K562 (cell line): ENCODE data around the gene COL10A1.

Source experiments
- CEBPB ChIP-seq: fragments of 450-650 bp; IDR thresholded peaks from 2 replicates; pipeline ENCODE4 v1.6.1; 2016; ENCODE audit warnings: missing genetic modification characterization, missing compliant biosample characterization
- DEAF1 ChIP-seq: fragments of 450-650 bp; formaldehyde crosslinking; IDR thresholded peaks from 2 replicates; pipeline ENCODE4 v1.4.0; 2020; ENCODE audit warnings: mild to moderate bottlenecking, moderate library complexity
- EP300 ChIP-seq: IDR thresholded peaks from 2 replicates; pipeline ENCODE4 v1.6.1; 2012; ENCODE audit warnings: low read length, improper control_type of control experiment
- JUNB ChIP-seq: fragments of 450-650 bp; formaldehyde crosslinking; conservative IDR thresholded peaks from 2 replicates; pipeline ENCODE4 v1.4.0; 2020; ENCODE audit warnings: mild to moderate bottlenecking
- NCOR1 ChIP-seq: fragments of 450-650 bp; IDR thresholded peaks from 2 replicates; pipeline ENCODE4 v1.6.1; 2016; ENCODE audit warnings: mild to moderate bottlenecking, moderate library complexity
- SRSF1 ChIP-seq: fragments of 200-400 bp; formaldehyde crosslinking; IDR thresholded peaks from 2 replicates; pipeline ENCODE4 v1.6.1; 2017; ENCODE audit warnings: mild to moderate bottlenecking, low read depth, low read length, moderate library complexity
- YY1 ChIP-seq, 3 experiments: IDR thresholded peaks; 2 replicates each; pipeline ENCODE4 v1.6.1; 2011; ENCODE audit warnings: low read length in 2 of 3, mild to moderate bottlenecking in 2 of 3, moderate library complexity in 2 of 3, borderline replicate concordance in 1 of 3, control low read depth in 1 of 3, low read depth in 1 of 3; ENCODE audit not compliant: insufficient read depth in 3 of 3, insufficient replicate concordance in 2 of 3, control insufficient read depth in 1 of 3, insufficient read length in 1 of 3; ENCODE audit errors: extremely low read depth in 1 of 3
- TF ChIP-seq, protein P1 (sequence below): fragments of 450-650 bp; formaldehyde crosslinking; IDR thresholded peaks from 2 replicates; pipeline ENCODE4 v1.4.0; 2020; ENCODE audit warnings: mild to moderate bottlenecking
- TF ChIP-seq, protein P2 (sequence below), 3 experiments: IDR thresholded peaks in 2 of 3; conservative IDR thresholded peaks in 1 of 3; 2 replicates each; pipeline ENCODE4 v1.5.1; 2011 to 2012; ENCODE audit warnings: low read length in 3 of 3, mild to moderate bottlenecking in 3 of 3, control low read depth in 2 of 3, improper control_type of control experiment in 1 of 3, inconsistent platforms in 1 of 3, low read depth in 1 of 3, mixed read lengths in 1 of 3, moderate library complexity in 1 of 3; ENCODE audit not compliant: insufficient read depth in 2 of 3

DNA sequence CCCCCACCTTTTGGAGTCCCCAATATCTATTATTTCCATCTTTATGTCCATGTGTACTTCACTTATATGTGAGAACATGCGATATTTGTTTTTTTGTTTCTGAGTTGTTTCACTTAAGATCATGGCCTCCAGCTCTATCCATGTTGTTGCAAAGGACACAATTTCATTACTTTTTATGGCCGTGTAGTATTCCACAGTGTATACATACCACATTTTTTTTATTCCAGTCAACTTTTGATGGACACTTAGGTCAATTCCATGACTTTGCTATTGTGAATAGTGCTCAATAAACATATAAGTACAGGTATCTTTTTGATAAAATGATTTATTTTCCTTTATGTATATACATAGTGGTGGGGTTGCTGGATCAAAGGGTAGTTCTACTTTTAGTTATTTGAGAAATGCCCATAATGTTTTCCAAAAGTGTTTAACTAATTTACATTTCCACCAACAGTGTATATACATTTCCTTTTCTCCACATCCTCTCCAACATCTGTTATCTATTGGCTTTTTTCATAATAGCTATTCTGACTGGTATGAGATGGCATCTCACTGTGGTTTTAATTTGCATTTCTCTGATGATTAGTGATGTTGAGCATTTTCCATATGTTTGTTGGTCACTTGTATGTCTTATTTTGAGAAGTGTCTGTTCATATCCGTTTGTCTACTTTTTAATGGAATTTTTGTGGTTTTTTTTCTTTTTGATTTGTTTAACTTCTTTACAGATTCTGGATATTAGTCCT lies 34.0 kb upstream of the COL10A1 start:
- TF ChIP-seq YY1 (IDR thresholded peaks at IDR 0.05; ENCODE audit: borderline replicate concordance in 1 of 3, control insufficient read depth in 1 of 3, extremely low read depth in 1 of 3, insufficient read depth in 3 of 3, insufficient read length in 1 of 3, insufficient replicate concordance in 2 of 3, low read depth in 1 of 3, low read length in 2 of 3) (no peak), NCOR1 (no peak), JUNB (CRISPR knock-in tag) (no peak), CEBPB (tag) (no peak), EP300 (no peak), DEAF1 (no peak), SRSF1 (no peak)
- TF ChIP-seq, protein P1, sequence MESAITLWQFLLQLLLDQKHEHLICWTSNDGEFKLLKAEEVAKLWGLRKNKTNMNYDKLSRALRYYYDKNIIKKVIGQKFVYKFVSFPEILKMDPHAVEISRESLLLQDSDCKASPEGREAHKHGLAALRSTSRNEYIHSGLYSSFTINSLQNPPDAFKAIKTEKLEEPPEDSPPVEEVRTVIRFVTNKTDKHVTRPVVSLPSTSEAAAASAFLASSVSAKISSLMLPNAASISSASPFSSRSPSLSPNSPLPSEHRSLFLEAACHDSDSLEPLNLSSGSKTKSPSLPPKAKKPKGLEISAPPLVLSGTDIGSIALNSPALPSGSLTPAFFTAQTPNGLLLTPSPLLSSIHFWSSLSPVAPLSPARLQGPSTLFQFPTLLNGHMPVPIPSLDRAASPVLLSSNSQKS: no peak
- TF ChIP-seq, protein P2, sequence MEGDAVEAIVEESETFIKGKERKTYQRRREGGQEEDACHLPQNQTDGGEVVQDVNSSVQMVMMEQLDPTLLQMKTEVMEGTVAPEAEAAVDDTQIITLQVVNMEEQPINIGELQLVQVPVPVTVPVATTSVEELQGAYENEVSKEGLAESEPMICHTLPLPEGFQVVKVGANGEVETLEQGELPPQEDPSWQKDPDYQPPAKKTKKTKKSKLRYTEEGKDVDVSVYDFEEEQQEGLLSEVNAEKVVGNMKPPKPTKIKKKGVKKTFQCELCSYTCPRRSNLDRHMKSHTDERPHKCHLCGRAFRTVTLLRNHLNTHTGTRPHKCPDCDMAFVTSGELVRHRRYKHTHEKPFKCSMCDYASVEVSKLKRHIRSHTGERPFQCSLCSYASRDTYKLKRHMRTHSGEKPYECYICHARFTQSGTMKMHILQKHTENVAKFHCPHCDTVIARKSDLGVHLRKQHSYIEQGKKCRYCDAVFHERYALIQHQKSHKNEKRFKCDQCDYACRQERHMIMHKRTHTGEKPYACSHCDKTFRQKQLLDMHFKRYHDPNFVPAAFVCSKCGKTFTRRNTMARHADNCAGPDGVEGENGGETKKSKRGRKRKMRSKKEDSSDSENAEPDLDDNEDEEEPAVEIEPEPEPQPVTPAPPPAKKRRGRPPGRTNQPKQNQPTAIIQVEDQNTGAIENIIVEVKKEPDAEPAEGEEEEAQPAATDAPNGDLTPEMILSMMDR (IDR thresholded peaks at IDR 0.05 in 2 of 3, conservative IDR thresholded peaks at IDR 0.05 in 1 of 3; ENCODE audit: insufficient read depth in 2 of 3, low read depth in 1 of 3, low read length in 3 of 3): no peak
